ENCODE results near the gene EVI5L.

Gene EVI5L

DNA sequence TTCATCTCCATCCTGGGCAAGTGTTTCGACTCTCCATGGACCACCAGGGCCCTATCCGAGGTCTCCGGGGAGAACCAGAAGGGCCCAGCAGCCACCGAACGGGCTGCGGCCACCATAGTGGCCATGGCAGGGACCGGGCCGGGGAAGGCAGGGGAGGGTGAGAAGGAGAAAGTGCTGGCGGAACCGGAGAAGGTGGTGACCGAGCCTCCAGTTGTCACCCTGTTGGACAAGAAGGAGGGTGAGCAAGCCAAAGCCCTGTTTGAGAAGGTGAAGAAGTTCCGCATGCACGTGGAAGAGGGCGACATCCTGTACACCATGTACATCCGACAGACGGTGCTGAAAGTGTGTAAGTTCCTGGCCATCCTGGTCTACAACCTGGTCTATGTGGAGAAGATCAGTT is 68.9 kb downstream of the EVI5L start:
- TF ChIP-seq, protein P1, sequence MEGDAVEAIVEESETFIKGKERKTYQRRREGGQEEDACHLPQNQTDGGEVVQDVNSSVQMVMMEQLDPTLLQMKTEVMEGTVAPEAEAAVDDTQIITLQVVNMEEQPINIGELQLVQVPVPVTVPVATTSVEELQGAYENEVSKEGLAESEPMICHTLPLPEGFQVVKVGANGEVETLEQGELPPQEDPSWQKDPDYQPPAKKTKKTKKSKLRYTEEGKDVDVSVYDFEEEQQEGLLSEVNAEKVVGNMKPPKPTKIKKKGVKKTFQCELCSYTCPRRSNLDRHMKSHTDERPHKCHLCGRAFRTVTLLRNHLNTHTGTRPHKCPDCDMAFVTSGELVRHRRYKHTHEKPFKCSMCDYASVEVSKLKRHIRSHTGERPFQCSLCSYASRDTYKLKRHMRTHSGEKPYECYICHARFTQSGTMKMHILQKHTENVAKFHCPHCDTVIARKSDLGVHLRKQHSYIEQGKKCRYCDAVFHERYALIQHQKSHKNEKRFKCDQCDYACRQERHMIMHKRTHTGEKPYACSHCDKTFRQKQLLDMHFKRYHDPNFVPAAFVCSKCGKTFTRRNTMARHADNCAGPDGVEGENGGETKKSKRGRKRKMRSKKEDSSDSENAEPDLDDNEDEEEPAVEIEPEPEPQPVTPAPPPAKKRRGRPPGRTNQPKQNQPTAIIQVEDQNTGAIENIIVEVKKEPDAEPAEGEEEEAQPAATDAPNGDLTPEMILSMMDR (conservative IDR thresholded peaks at IDR 0.05; ENCODE audit: low read depth) = no peak
- CTCF ChIA-PET = no interaction called here

DNA sequence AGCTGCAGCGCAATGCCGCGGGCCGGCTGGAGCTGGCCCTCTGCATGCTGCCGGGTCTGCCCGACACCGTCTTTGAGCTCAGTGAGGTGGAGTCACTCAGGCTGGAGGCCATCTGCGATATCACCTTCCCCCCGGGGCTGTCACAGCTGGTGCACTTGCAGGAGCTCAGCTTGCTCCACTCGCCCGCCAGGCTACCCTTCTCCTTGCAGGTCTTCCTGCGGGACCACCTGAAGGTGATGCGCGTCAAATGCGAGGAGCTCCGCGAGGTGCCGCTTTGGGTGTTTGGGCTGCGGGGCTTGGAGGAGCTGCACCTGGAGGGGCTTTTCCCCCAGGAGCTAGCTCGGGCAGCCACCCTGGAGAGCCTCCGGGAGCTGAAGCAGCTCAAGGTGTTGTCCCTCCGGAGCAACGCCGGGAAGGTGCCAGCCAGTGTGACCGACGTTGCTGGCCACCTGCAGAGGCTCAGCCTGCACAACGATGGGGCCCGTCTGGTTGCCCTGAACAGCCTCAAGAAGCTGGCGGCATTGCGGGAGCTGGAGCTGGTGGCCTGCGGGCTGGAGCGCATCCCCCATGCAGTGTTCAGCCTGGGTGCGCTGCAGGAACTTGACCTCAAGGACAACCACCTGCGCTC is 69.8 kb downstream of the EVI5L start:
- DNase-seq (ENCODE audit: low spot score) = no peak
- peak overlapping the region; percentile 95 for H3K27ac ChIP-seq
- ChIA-PET CTCF (interaction anchor here (0.7 to 1.7 kb wide), 3 partner anchors 31 to 219 kb away, joined by 3 to 6 read pairs (median 5); partner anchors contain the start of genes TIMM44 and TRAPPC5), POLR2A (ENCODE audit: low non-redundant PET) (interaction anchor here (0.6 to 1.0 kb wide), 2 partner anchors 11 to 30 kb away, joined by 3 read pairs; partner anchors contain the start of gene LRRC8E)
- TF ChIP-seq, protein P1 (conservative IDR thresholded peaks at IDR 0.05; ENCODE audit: low read depth) = no peak

More for the DNA sequence above, 68.9 kb downstream of the EVI5L start:
- no peak for DNase-seq (ENCODE audit: low spot score)
- H3K27ac ChIP-seq = peak overlapping the region; percentile 95
- POLR2A ChIA-PET (ENCODE audit: low non-redundant PET) = no interaction called here

DNA sequence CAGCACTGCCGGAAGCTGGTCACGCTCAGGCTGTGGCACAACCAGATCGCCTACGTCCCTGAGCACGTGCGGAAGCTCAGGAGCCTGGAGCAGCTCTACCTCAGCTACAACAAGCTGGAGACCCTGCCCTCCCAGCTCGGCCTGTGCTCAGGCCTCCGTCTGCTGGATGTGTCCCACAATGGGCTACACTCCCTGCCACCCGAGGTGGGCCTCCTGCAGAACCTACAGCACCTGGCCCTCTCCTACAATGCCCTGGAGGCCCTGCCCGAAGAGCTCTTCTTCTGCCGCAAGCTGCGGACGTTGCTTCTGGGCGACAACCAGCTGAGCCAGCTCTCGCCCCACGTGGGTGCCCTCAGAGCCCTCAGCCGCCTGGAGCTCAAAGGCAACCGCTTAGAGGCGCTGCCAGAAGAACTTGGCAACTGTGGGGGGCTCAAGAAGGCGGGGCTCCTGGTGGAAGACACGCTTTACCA is 70.4 kb downstream of the EVI5L start:
- CTCF ChIA-PET = interaction anchor here (0.7 to 1.7 kb wide), 3 partner anchors 31 to 220 kb away, joined by 3 to 6 read pairs (median 5); partner anchors contain the start of genes TIMM44 and TRAPPC5

DNA sequence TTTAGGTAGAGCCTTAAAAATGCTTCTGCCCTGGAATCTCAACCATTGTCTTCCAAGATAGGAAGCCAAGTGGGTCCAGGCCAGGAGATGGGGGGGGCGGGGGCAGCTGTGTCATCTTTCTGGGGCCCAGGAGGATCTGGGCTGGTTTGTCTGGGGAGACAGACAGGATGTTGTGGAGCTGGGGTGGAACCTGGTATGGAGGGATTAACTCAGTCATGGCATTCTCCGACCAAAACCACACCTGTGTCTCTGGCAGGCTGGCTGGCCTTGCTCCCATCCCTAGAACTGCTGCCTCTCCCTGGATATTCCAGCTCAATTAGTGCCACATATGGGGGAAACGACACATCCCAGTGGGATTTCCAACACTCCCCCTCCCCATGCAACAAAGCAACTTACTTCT is 70.9 kb downstream of the EVI5L start:
- TF ChIP-seq, protein P1 (conservative IDR thresholded peaks at IDR 0.05; ENCODE audit: low read depth) = no peak
- H3K27ac ChIP-seq = peak overlapping the region; percentile 95
- ChIA-PET POLR2A (ENCODE audit: low non-redundant PET) (interaction anchor here (1.0 kb wide), 1 partner anchor 11 kb away, joined by 4 read pairs; no protein-coding TSS in a partner anchor), CTCF (interaction anchor here (0.9 to 1.7 kb wide), 2 partner anchors 32 to 43 kb away, joined by 3 to 5 read pairs; partner anchors contain the start of gene TIMM44)
- DNase-seq (ENCODE audit: low spot score) = no peak

More for the DNA sequence above, 70.4 kb downstream of the EVI5L start:
- DNase-seq (ENCODE audit: low spot score) = no peak
- TF ChIP-seq, protein P1 (conservative IDR thresholded peaks at IDR 0.05; ENCODE audit: low read depth) = no peak
- POLR2A ChIA-PET (ENCODE audit: low non-redundant PET) = interaction anchor here (0.6 to 1.0 kb wide), 2 partner anchors 12 to 31 kb away, joined by 3 read pairs; partner anchors contain the start of gene LRRC8E
- peak overlapping the region; percentile 95 for H3K27ac ChIP-seq

DNA sequence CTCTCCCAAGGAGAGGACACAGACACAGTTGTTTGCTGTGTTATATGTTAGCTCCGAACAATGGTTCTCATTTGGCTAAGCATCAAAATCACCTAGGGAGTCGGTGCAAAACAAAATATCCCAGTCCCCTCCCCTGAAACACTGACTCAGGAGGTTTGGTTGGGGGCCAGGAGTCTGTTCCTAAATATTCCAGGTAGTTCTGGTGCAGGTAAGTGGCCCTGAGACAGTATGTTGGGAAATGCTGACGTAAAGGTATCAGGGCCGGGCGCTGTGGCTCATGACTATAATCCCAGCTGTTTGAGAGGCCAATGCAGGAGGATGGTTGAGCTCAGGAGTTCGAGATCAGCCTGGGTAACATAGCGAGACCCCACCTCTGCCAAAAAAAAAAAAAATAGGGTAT is 71.3 kb downstream of the EVI5L start:
- TF ChIP-seq, protein P1 (conservative IDR thresholded peaks at IDR 0.05; ENCODE audit: low read depth) = no peak
- POLR2A ChIA-PET (ENCODE audit: low non-redundant PET) = interaction anchor here (1.0 kb wide), 1 partner anchor 10 kb away, joined by 4 read pairs; no protein-coding TSS in a partner anchor
- peak overlapping the region; percentile 95 for H3K27ac ChIP-seq
- no peak for DNase-seq (ENCODE audit: low spot score)
- CTCF ChIA-PET = interaction anchor here (0.6 to 1.7 kb wide), 2 partner anchors 10 to 32 kb away, joined by 5 read pairs; no protein-coding TSS in a partner anchor

DNA sequence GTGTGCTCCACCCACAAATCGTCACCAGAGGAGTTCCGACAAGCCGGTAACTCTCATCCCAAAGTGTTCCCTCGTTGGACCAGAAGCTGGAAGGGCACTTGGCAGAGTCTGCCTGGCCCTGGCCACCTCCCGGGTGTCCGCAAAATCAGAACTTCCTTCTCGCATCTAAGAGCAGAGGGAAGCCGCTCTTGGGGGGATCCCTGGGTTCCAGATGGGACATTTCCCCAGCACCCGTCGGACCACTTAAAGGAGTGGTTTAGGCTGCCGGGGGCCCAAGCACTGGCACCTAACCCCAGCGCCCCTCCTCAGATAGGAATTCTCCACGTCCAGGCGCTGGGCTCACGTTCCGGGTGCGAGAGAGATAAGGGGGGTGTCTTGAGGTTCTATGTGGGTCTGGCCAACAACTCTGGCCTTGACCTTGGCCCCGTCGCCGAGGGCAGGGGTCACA is 72.8 kb downstream of the EVI5L start:
- peak overlapping the region; percentile 95 for H3K27ac ChIP-seq
- ChIA-PET POLR2A (ENCODE audit: low non-redundant PET) (interaction anchor here (0.5 to 1.6 kb wide), 5 partner anchors 10 to 41 kb away, joined by 3 to 6 read pairs (median 3); partner anchors contain the start of gene TIMM44), CTCF (no interaction called here)
- no peak for DNase-seq (ENCODE audit: low spot score)
- TF ChIP-seq, protein P1 (conservative IDR thresholded peaks at IDR 0.05; ENCODE audit: low read depth) = no peak

All from RWPE1 (cell line).